Type B pancreatic cell (in vitro differentiated cells): ENCODE measurements around the gene CENPP. TPM values are rescaled to one million over a fixed set of nuclear protein-coding genes. Genes with fewer than 3 reads are reported as not detected.
"Not testable (repeated sequence)": the region's sequence is repeated elsewhere in the genome, so short reads cannot be mapped to it uniquely, and the experiment has no call there.

Experiments used
- DNase-seq: peaks from one replicate; pipeline ENCODE4 v3.0.0; 2021; ENCODE audit warnings: mixed read lengths; ENCODE audit not compliant: unreplicated experiment; ENCODE audit errors: extremely low spot score
- H3K27ac Mint-ChIP-seq: 2 replicates; pipeline ENCODE4 v1.8.0; 2021; ENCODE audit warnings: mild to moderate bottlenecking, mixed read lengths
- H3K27me3 Mint-ChIP-seq: 2 replicates; pipeline ENCODE4 v1.8.0; 2021; ENCODE audit warnings: mixed read lengths
- H3K36me3 Mint-ChIP-seq: 2 replicates; pipeline ENCODE4 v1.8.0; 2021; ENCODE audit warnings: mixed read lengths
- H3K4me1 Mint-ChIP-seq: one replicate; pipeline ENCODE4 v1.8.0; 2021; ENCODE audit warnings: mixed read lengths; ENCODE audit not compliant: unreplicated experiment
- H3K4me3 Mint-ChIP-seq: 2 replicates; pipeline ENCODE4 v1.8.0; 2021; ENCODE audit warnings: mild to moderate bottlenecking, mixed read lengths
- H3K9me3 Mint-ChIP-seq: 2 replicates; pipeline ENCODE4 v1.8.0; 2021; ENCODE audit warnings: mixed read lengths
- CTCF ChIP-seq: fragments of 200-600 bp; sonication (generic); conservative IDR thresholded peaks from 2 replicates; pipeline ENCODE4 v1.5.0; 2021; ENCODE audit warnings: antibody characterized with exemption, mild to moderate bottlenecking
- total RNA-seq: library from RNA; stranded (reverse); gene quantifications from 2 replicates; pipeline ENCODE4 v1.2.1, GENCODE V29; 2021; ENCODE audit warnings: low replicate concordance

CENPP gene
- total RNA-seq, 1 donor from 2014 or later, result 7.6 TPM

GRCh38 chr9:92592537-92592936 lies 266.8 kb downstream of the CENPP start:
- no peak for DNase-seq
- Mint-ChIP-seq H3K27ac (no peak overlapping the region), H3K9me3 (no peaks in the 10 kb centered on the region), H3K4me1 (peaks cover 4% of the 10 kb centered on the region), H3K27me3 (no peaks in the 10 kb centered on the region), H3K4me3 (no peak overlapping the region), H3K36me3 (no peaks in the 10 kb centered on the region)
- TF ChIP-seq CTCF, result no peak

GRCh38 chr9:92592946-92593861 lies 267.5 kb downstream of the CENPP start:
- no peak for TF ChIP-seq CTCF
- Mint-ChIP-seq H3K27ac (no peak overlapping the region), H3K9me3 (no peaks in the 10 kb centered on the region), H3K36me3 (no peaks in the 10 kb centered on the region), H3K27me3 (no peaks in the 10 kb centered on the region), H3K4me1 (peaks cover 6% of the 10 kb centered on the region), H3K4me3 (no peak overlapping the region)
- no peak for DNase-seq

- H3K36me3 Mint-ChIP-seq, H3K27ac Mint-ChIP-seq, H3K4me3 Mint-ChIP-seq, H3K9me3 Mint-ChIP-seq, H3K27me3 Mint-ChIP-seq, DNase-seq: not testable (repeated sequence)
- H3K4me1 Mint-ChIP-seq, result peaks cover 13% of the 10 kb centered on the region
These were observed 269.3 kb downstream of the CENPP start for GRCh38 chr9:92595075-92595474.

- peaks cover 12% of the 10 kb centered on the region for H3K4me1 Mint-ChIP-seq
- DNase-seq, result no peak
- TF ChIP-seq CTCF, result no peak
- no peaks in the 10 kb centered on the region for H3K9me3 Mint-ChIP-seq
- H3K4me3 Mint-ChIP-seq, result no peak overlapping the region
- no peaks in the 10 kb centered on the region for H3K36me3 Mint-ChIP-seq
- H3K27ac Mint-ChIP-seq, result no peak overlapping the region
- no peaks in the 10 kb centered on the region for H3K27me3 Mint-ChIP-seq
These were observed 270.2 kb downstream of the CENPP start for GRCh38 chr9:92595930-92596329.

GRCh38 chr9:92598382-92598781 lies 272.6 kb downstream of the CENPP start:
- TF ChIP-seq CTCF, result no peak
- Mint-ChIP-seq H3K36me3 (peaks cover under 1% of the 10 kb centered on the region), H3K27me3 (no peaks in the 10 kb centered on the region), H3K4me1 (peaks cover 13% of the 10 kb centered on the region), H3K9me3 (no peaks in the 10 kb centered on the region), H3K4me3 (no peak overlapping the region), H3K27ac (no peak overlapping the region)
- no peak for DNase-seq

GRCh38 chr9:92599938-92600461 lies 274.2 kb downstream of the CENPP start:
- no peak for DNase-seq
- peaks cover 13% of the 10 kb centered on the region for H3K4me1 Mint-ChIP-seq
- peaks cover 6% of the 10 kb centered on the region for H3K36me3 Mint-ChIP-seq
- no peak overlapping the region for H3K27ac Mint-ChIP-seq
- peaks cover 7% of the 10 kb centered on the region for H3K9me3 Mint-ChIP-seq
- no peak for TF ChIP-seq CTCF
- H3K4me3 Mint-ChIP-seq, result no peak overlapping the region
- H3K27me3 Mint-ChIP-seq, result no peaks in the 10 kb centered on the region
